H9 (cell line): Measurements from ENCODE around the gene CNTFR. TPM values are rescaled to one million over a fixed set of nuclear protein-coding genes. Genes with fewer than 3 reads are reported as not detected.

Experiments used
- DNase-seq: peaks from one replicate; pipeline ENCODE4 v3.0.0-alpha.2; 2017
- H2AFZ ChIP-seq: one replicate; pipeline ENCODE4 v1.6.1; 2013; ENCODE audit warnings: mild to moderate bottlenecking, low read length, control low read depth, moderate library complexity
- H2AK5ac ChIP-seq: 2 replicates; pipeline ENCODE4 v1.6.1; 2013; ENCODE audit warnings: low read length, control low read depth, mixed read lengths; ENCODE audit not compliant: insufficient read length
- H2BK120ac ChIP-seq: one replicate; pipeline ENCODE4 v1.6.1; 2013; ENCODE audit warnings: low read depth, mild to moderate bottlenecking, low read length, control low read depth, inconsistent platforms; ENCODE audit not compliant: poor library complexity, severe bottlenecking
- H2BK12ac ChIP-seq: 2 replicates; pipeline ENCODE4 v1.6.1; 2013; ENCODE audit warnings: low read length, control low read depth, mixed read lengths, low read depth; ENCODE audit not compliant: insufficient read length
- H2BK15ac ChIP-seq: 2 replicates; pipeline ENCODE4 v1.6.1; 2013; ENCODE audit warnings: low read depth, low read length, control low read depth
- H2BK20ac ChIP-seq: one replicate; pipeline ENCODE4 v1.6.1; 2013; ENCODE audit warnings: low read depth, mild to moderate bottlenecking, low read length, control low read depth, inconsistent platforms; ENCODE audit not compliant: poor library complexity, severe bottlenecking
- H2BK5ac ChIP-seq: 2 replicates; pipeline ENCODE4 v1.6.1; 2013; ENCODE audit warnings: low read length, control low read depth, mixed read lengths; ENCODE audit not compliant: insufficient read length
- H3K14ac ChIP-seq: 2 replicates; pipeline ENCODE4 v1.6.1; 2013; ENCODE audit warnings: low read length, control low read depth; ENCODE audit not compliant: insufficient read depth
- H3K18ac ChIP-seq: 2 replicates; pipeline ENCODE4 v1.6.1; 2013; ENCODE audit warnings: low read depth, mild to moderate bottlenecking, mixed read lengths, low read length, control low read depth; ENCODE audit not compliant: insufficient read length
- H3K23ac ChIP-seq: 2 replicates; pipeline ENCODE4 v1.6.1; 2013; ENCODE audit warnings: low read length, control low read depth, mixed read lengths, low read depth; ENCODE audit not compliant: insufficient read length
- H3K23me2 ChIP-seq: 2 replicates; pipeline ENCODE4 v1.6.1; 2013; ENCODE audit warnings: low read depth, mild to moderate bottlenecking, mixed read lengths, low read length, control low read depth; ENCODE audit not compliant: insufficient read length, poor library complexity, severe bottlenecking
- H3K27ac ChIP-seq: 2 replicates; pipeline ENCODE4 v1.5.1; 2013; ENCODE audit warnings: low read length, control low read depth, mixed read lengths, low read depth; ENCODE audit not compliant: insufficient read length
- H3K27me3 ChIP-seq: 2 replicates; pipeline ENCODE4 v1.6.1; 2013; ENCODE audit warnings: low read length, control low read depth, inconsistent platforms; ENCODE audit not compliant: insufficient read depth
- H3K4ac ChIP-seq: 2 replicates; pipeline ENCODE4 v1.6.1; 2013; ENCODE audit warnings: low read depth, mild to moderate bottlenecking, control low read depth, inconsistent platforms, low read length, moderate library complexity
- H3K4me1 ChIP-seq: 2 replicates; pipeline ENCODE4 v1.6.1; 2013; ENCODE audit warnings: low read length, control low read depth, inconsistent platforms; ENCODE audit not compliant: insufficient read depth
- H3K4me2 ChIP-seq: 2 replicates; pipeline ENCODE4 v1.6.1; 2013; ENCODE audit warnings: low read length, control low read depth, mixed read lengths; ENCODE audit not compliant: insufficient read length, insufficient read depth
- H3K56ac ChIP-seq: 2 replicates; pipeline ENCODE4 v1.6.1; 2013; ENCODE audit warnings: low read depth, mild to moderate bottlenecking, mixed read lengths, low read length, control low read depth; ENCODE audit not compliant: insufficient read length
- H3K79me1 ChIP-seq: 2 replicates; pipeline ENCODE4 v1.6.1; 2013; ENCODE audit warnings: low read depth, mild to moderate bottlenecking, moderate library complexity, low read length, control low read depth, inconsistent platforms; ENCODE audit not compliant: insufficient read depth, poor library complexity, severe bottlenecking
- H3K79me2 ChIP-seq: 2 replicates; pipeline ENCODE4 v1.6.1; 2013; ENCODE audit warnings: low read length, control low read depth, inconsistent platforms; ENCODE audit not compliant: insufficient read depth
- H3K9ac ChIP-seq: 2 replicates; pipeline ENCODE4 v1.6.1; 2013; ENCODE audit warnings: low read length, control low read depth, mixed read lengths; ENCODE audit not compliant: insufficient read length; ENCODE audit errors: extremely low read depth
- H3K9me3 ChIP-seq: one replicate; pipeline ENCODE4 v1.6.1; 2013; ENCODE audit warnings: low read depth, low read length, inconsistent platforms; ENCODE audit not compliant: control insufficient read depth
- H3T11ph ChIP-seq: one replicate; pipeline ENCODE4 v1.6.1; 2013; ENCODE audit warnings: mild to moderate bottlenecking, low read length, control low read depth, inconsistent platforms
- H4K20me1 ChIP-seq: one replicate; pipeline ENCODE4 v1.6.1; 2013; ENCODE audit not compliant: control insufficient read depth, insufficient read length, insufficient read depth
- H4K5ac ChIP-seq: 2 replicates; pipeline ENCODE4 v1.6.1; 2013; ENCODE audit warnings: low read depth, mild to moderate bottlenecking, mixed read lengths, low read length, control low read depth; ENCODE audit not compliant: insufficient read length
- H4K8ac ChIP-seq: replicated peaks from 2 replicates; pipeline ENCODE4 v1.6.1; 2013; ENCODE audit warnings: low read length, control low read depth, mixed read lengths, low read depth; ENCODE audit not compliant: insufficient read length
- H4K91ac ChIP-seq: 2 replicates; pipeline ENCODE4 v1.6.1; 2013; ENCODE audit warnings: low read depth, mild to moderate bottlenecking, moderate library complexity, mixed read lengths, low read length, control low read depth; ENCODE audit not compliant: insufficient read length
- H3K27ac Mint-ChIP-seq, 3 experiments: 2 replicates in 2 of 3; 3 replicates in 1 of 3; pipeline ENCODE4 v1.8.0; 2020 to 2021; ENCODE audit warnings: mixed read lengths in 3 of 3, mild to moderate bottlenecking in 1 of 3, moderate library complexity in 1 of 3
- H3K27me3 Mint-ChIP-seq: 2 replicates; pipeline ENCODE4 v1.8.0; 2021; ENCODE audit warnings: low read depth, mild to moderate bottlenecking, moderate library complexity, mixed read lengths
- H3K36me3 Mint-ChIP-seq, 3 experiments: 2 replicates in 2 of 3; 3 replicates in 1 of 3; pipeline ENCODE4 v1.8.0; 2020 to 2021; ENCODE audit warnings: low read depth in 3 of 3, mixed read lengths in 3 of 3; ENCODE audit not compliant: insufficient read depth in 1 of 3
- H3K4me1 Mint-ChIP-seq, 2 experiments: 2 replicates each; pipeline ENCODE4 v1.8.0; 2020; ENCODE audit warnings: mixed read lengths in 2 of 2
- H3K4me3 Mint-ChIP-seq, 2 experiments: 2 replicates in 1 of 2; 3 replicates in 1 of 2; pipeline ENCODE4 v1.8.0; 2020 to 2021; ENCODE audit warnings: mild to moderate bottlenecking in 2 of 2, mixed read lengths in 2 of 2, moderate library complexity in 1 of 2
- H3K9me3 Mint-ChIP-seq, 2 experiments: 2 replicates in 1 of 2; 3 replicates in 1 of 2; pipeline ENCODE4 v1.8.0; 2020; ENCODE audit warnings: mild to moderate bottlenecking in 2 of 2, mixed read lengths in 2 of 2, moderate library complexity in 1 of 2
- WGBS: extraction: QIAGEN DNeasy Blood & Tissue Kit; methylation state at CpG from one replicate; pipeline ENCODE4 v1.1.7; 2013; ENCODE audit warnings: missing lambda C conversion rate, low lambda C conversion rate, mixed read lengths; ENCODE audit not compliant: insufficient read length; ENCODE audit errors: extremely low coverage; 5-methylcytosine and 5-hydroxymethylcytosine counted together
- total RNA-seq: library from RNA; stranded (reverse); gene quantifications from 2 replicates; pipeline ENCODE4 v1.2.1, GENCODE V29; 2021
- TF ChIP-seq, protein P1 (sequence below): fragments of 200-600 bp; sonication (generic); conservative IDR thresholded peaks from 3 replicates; pipeline ENCODE4 v1.8.0; 2021; ENCODE audit warnings: antibody characterized with exemption, mild to moderate bottlenecking

The CNTFR gene
- total RNA-seq, 1 experiment from 2014 or later = 0.55 TPM

GRCh38 chr9:34551751-34552605, 37.5 kb downstream of the CNTFR start:
- Histone ChIP-seq H3K27me3 (no peaks in the 10 kb centered on the region), H2AK5ac (no peak overlapping the region), H2BK5ac (no peak overlapping the region), H3K14ac (no peak overlapping the region), H2AFZ (no peak overlapping the region), H3K9me3 (no peaks in the 10 kb centered on the region), H4K5ac (no peak overlapping the region), H4K8ac (no peak overlapping the region), H3K27ac (no peak overlapping the region), H3K9ac (no peak overlapping the region), H2BK20ac (no peak overlapping the region), H3K56ac (no peak overlapping the region), H3K23ac (no peak overlapping the region), H3K4me1 (peaks cover 5% of the 10 kb centered on the region; the same call in 1 of the 2 replicates), H3K79me2 (no peaks in the 10 kb centered on the region), H4K20me1 (no peaks in the 10 kb centered on the region), H3K79me1 (no peaks in the 10 kb centered on the region), H3K18ac (no peak overlapping the region), H2BK12ac (no peak overlapping the region), H3K4ac (no peak overlapping the region), H2BK120ac (no peak overlapping the region), H3K4me2 (no peak overlapping the region), H3T11ph (no peak overlapping the region), H3K23me2 (no peaks in the 10 kb centered on the region), H2BK15ac (no peak overlapping the region), H4K91ac (no peak overlapping the region)
- no CpG with 5 or more reads among the region's 20 CpGs for WGBS
- Mint-ChIP-seq H3K27me3 (peaks cover 11% of the 10 kb centered on the region), H3K4me1 (peaks cover 17 to 32% of the 10 kb centered on the region in 2 experiments), H3K9me3 (no peaks in the 10 kb centered on the region; a peak in 1 of 5 replicates), H3K4me3 (no peak overlapping the region), H3K27ac (no peak overlapping the region), H3K36me3 (no peaks in the 10 kb centered on the region)
- no peak for DNase-seq
- TF ChIP-seq, protein P1, sequence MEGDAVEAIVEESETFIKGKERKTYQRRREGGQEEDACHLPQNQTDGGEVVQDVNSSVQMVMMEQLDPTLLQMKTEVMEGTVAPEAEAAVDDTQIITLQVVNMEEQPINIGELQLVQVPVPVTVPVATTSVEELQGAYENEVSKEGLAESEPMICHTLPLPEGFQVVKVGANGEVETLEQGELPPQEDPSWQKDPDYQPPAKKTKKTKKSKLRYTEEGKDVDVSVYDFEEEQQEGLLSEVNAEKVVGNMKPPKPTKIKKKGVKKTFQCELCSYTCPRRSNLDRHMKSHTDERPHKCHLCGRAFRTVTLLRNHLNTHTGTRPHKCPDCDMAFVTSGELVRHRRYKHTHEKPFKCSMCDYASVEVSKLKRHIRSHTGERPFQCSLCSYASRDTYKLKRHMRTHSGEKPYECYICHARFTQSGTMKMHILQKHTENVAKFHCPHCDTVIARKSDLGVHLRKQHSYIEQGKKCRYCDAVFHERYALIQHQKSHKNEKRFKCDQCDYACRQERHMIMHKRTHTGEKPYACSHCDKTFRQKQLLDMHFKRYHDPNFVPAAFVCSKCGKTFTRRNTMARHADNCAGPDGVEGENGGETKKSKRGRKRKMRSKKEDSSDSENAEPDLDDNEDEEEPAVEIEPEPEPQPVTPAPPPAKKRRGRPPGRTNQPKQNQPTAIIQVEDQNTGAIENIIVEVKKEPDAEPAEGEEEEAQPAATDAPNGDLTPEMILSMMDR = no peak
